ENCODE data around the gene VAPB. TPM values are rescaled to one million over a fixed set of nuclear protein-coding genes. Genes with fewer than 3 reads are reported as not detected.

VAPB gene, protein sequence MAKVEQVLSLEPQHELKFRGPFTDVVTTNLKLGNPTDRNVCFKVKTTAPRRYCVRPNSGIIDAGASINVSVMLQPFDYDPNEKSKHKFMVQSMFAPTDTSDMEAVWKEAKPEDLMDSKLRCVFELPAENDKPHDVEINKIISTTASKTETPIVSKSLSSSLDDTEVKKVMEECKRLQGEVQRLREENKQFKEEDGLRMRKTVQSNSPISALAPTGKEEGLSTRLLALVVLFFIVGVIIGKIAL
- 48.6 to 53.8 TPM (median 50.9 TPM) in 5 replicates for total RNA-seq (2022; extraction: Qiagen RNA extraction; ENCODE audit: low read depth)

DNA sequence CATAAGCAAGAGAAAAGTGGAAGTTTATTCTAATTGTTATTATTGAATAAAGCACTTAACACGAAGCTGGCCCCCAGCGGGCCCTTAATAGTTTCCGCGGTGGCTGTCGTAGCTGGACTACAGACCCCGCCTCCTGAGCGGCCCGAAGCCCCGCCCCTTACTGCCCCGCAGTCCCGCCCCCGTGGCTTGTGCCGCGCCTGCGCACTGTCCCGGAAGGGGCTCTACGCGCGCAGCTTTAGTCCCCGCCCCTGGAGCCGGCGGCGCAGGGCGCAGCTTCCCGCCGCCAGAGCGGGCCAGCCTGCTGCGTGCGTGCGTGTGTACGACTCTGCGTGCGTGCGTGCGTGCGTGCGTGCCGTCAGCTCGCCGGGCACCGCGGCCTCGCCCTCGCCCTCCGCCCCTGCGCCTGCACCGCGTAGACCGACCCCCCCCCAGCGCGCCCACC is at the start of gene VAPB:
TSS of gene VAPB (plus strand) at position 348 of the 442 bp plus-strand sequence. CDS start 231 bp downstream, outside the sequence.

Other genes with a start within 250 kb of the VAPB start
- not detected in 5 replicates for gene ANKRD60, start 160.6 kb upstream of the VAPB start, total RNA-seq (2022; extraction: Qiagen RNA extraction; ENCODE audit: low read depth)
- 8.4 to 11.1 TPM (median 10.2 TPM) in 5 replicates for gene RAB22A, start 79.5 kb upstream of the VAPB start, total RNA-seq (2022; extraction: Qiagen RNA extraction; ENCODE audit: low read depth)
- 0.05 to 0.10 TPM (median 0.09 TPM) in 3 of 5 replicates, not detected in the others for gene APCDD1L, start 126.2 kb downstream of the VAPB start, total RNA-seq (2022; extraction: Qiagen RNA extraction; ENCODE audit: low read depth)

Measured in A549 treated with GW870086 at 1 μM for 4 hours (cell line).